HepG2 (cell line): ENCODE measurements around the gene CCBE1. TPM values are rescaled to one million over a fixed set of nuclear protein-coding genes. Genes with fewer than 3 reads are reported as not detected.

Experiments
- ATAC-seq: fragments of 200-7000 bp; cut with Tn5 transposase; 3 replicates; pipeline ENCODE4 v1.9.1; 2020; ENCODE audit warnings: mild to moderate bottlenecking, moderate library complexity
- BruUV-seq: library from RNA; stranded (reverse); fragments of 400-500 nt; replicated peaks from 2 replicates; lab custom pipeline; 2021; lab: Mats Ljungman, UMichigan
- CTCF ChIA-PET: fragments of 300-600 bp; formaldehyde crosslinking; extraction: SDS; loops from one replicate; lab custom pipeline; 2021; ENCODE audit warnings: low total read pairs, inconsistent platforms, low intra/inter-chr PET ratio; lab: Yijun Ruan, JAX
- POLR2A ChIA-PET: fragments of 350-600 bp; sonication (Branson Sonifier 250); formaldehyde crosslinking; loops from one replicate; lab custom pipeline; 2020; ENCODE audit warnings: antibody characterized with exemption, inconsistent platforms; lab: Yijun Ruan, JAX
- DNase-seq: peaks from one replicate; pipeline ENCODE4 v3.0.0-alpha.2; 2015; ENCODE audit warnings: low spot score
- FAIRE-seq: peaks from 3 replicates; lab custom pipeline; 2011; peaks lifted over from hg19 to GRCh38; lab: Jason Lieb, UNC
- H2AFZ ChIP-seq: one replicate; pipeline ENCODE4 v1.6.1; 2011; ENCODE audit warnings: low read length, inconsistent platforms
- H3K27ac ChIP-seq: fragments of 300-600 bp; 3 replicates; pipeline ENCODE4 v1.8.0; 2011; ENCODE audit warnings: mixed run types, mild to moderate bottlenecking, mixed read lengths, low read length, inconsistent platforms; ENCODE audit not compliant: insufficient read depth; ENCODE audit errors: extremely low read length
- H3K27me3 ChIP-seq, 2 experiments: fragments of 200-600 bp in 1 of 2; 2 replicates in 1 of 2; 3 replicates in 1 of 2; pipeline versions ENCODE4 v1.6.0 to v1.8.0; 2011; ENCODE audit warnings: low read length in 2 of 2, mild to moderate bottlenecking in 2 of 2, moderate library complexity in 2 of 2, inconsistent platforms in 1 of 2; ENCODE audit not compliant: insufficient read depth in 2 of 2, control insufficient read depth in 1 of 2
- H3K36me3 ChIP-seq, 2 experiments: fragments of 200-600 bp in 1 of 2; replicated peaks in 1 of 2; 2 replicates in 1 of 2; 3 replicates in 1 of 2; pipeline versions ENCODE4 v1.5.1 to v1.8.0; 2011; ENCODE audit warnings: low read length in 2 of 2, inconsistent platforms in 1 of 2; ENCODE audit not compliant: insufficient read depth in 2 of 2, control insufficient read depth in 1 of 2
- H3K4me1 ChIP-seq: 2 replicates; pipeline ENCODE4 v1.5.1; 2012; ENCODE audit warnings: low read length, inconsistent platforms; ENCODE audit not compliant: insufficient read depth
- H3K4me2 ChIP-seq: 2 replicates; pipeline ENCODE4 v1.6.0; 2011; ENCODE audit warnings: low read depth, low read length, inconsistent platforms
- H3K4me3 ChIP-seq, 3 experiments: fragments of 200-600 bp in 1 of 3; sonication (generic), shearing (Covaris generic) in 1 of 3; replicated peaks in 1 of 3; 2 replicates each; pipeline ENCODE4 v1.5.1; 2011 to 2016; ENCODE audit warnings: low read length in 3 of 3, inconsistent platforms in 2 of 3, low read depth in 2 of 3, mild to moderate bottlenecking in 2 of 3, control low read depth in 1 of 3, mixed read lengths in 1 of 3; ENCODE audit not compliant: insufficient read depth in 1 of 3
- H3K79me2 ChIP-seq: one replicate; pipeline ENCODE4 v1.6.1; 2011; ENCODE audit warnings: low read length, inconsistent platforms; ENCODE audit not compliant: insufficient read depth
- H3K9ac ChIP-seq: 2 replicates; pipeline ENCODE4 v1.6.0; 2011; ENCODE audit warnings: mild to moderate bottlenecking, low read depth, low read length, inconsistent platforms; ENCODE audit not compliant: insufficient read depth
- H3K9me3 ChIP-seq: 2 replicates; pipeline ENCODE4 v1.5.1; 2012; ENCODE audit warnings: mild to moderate bottlenecking, low read length
- H4K20me1 ChIP-seq: 2 replicates; pipeline ENCODE4 v1.6.0; 2011; ENCODE audit warnings: inconsistent platforms, mild to moderate bottlenecking, low read length, moderate library complexity; ENCODE audit not compliant: insufficient read depth
- AGO1 ChIP-seq: fragments of 200-400 bp; formaldehyde crosslinking; IDR thresholded peaks from 2 replicates; pipeline ENCODE4 v1.6.1; 2017; ENCODE audit warnings: mild to moderate bottlenecking, low read depth, low read length, moderate library complexity; ENCODE audit not compliant: poor library complexity, severe bottlenecking
- GPN1 ChIP-seq: sonication (generic); formaldehyde crosslinking; IDR thresholded peaks from 2 replicates; pipeline ENCODE4 v1.5.1; 2020; ENCODE audit warnings: missing genetic modification reagents, borderline replicate concordance
- MAFK ChIP-seq, 2 experiments: IDR thresholded peaks in 1 of 2; conservative IDR thresholded peaks in 1 of 2; 2 replicates each; pipeline ENCODE4 v1.6.1; 2011; ENCODE audit warnings: improper control_type of control experiment in 2 of 2, low read length in 2 of 2
- NR2C2 ChIP-seq: sonication (generic); formaldehyde crosslinking; IDR thresholded peaks from 2 replicates; pipeline ENCODE4 v1.4.0; 2020; ENCODE audit warnings: missing genetic modification reagents, mild to moderate bottlenecking, moderate library complexity, borderline replicate concordance
- RXRA ChIP-seq: sonication (generic); formaldehyde crosslinking; IDR thresholded peaks from 2 replicates; pipeline ENCODE4 v1.5.1; 2020; ENCODE audit warnings: missing genetic modification reagents
- SAFB2 ChIP-seq: sonication (generic); formaldehyde crosslinking; IDR thresholded peaks from 2 replicates; pipeline ENCODE4 v1.5.1; 2020; ENCODE audit warnings: missing genetic modification reagents, low read depth, mild to moderate bottlenecking, borderline replicate concordance
- XRCC5 ChIP-seq: fragments of 200-400 bp; formaldehyde crosslinking; optimal IDR thresholded peaks from 2 replicates; pipeline ENCODE3; 2017; ENCODE audit warnings: mild to moderate bottlenecking, low read length
- ZHX1 ChIP-seq: sonication (generic); formaldehyde crosslinking; IDR thresholded peaks from 2 replicates; pipeline ENCODE4 v1.8.1; 2022; ENCODE audit warnings: low read depth, mild to moderate bottlenecking, missing genetic modification reagents
- ZNF253 ChIP-seq: sonication (generic); formaldehyde crosslinking; IDR thresholded peaks from 2 replicates; pipeline ENCODE4 v1.8.0; 2022; ENCODE audit warnings: mild to moderate bottlenecking, missing genetic modification reagents, borderline replicate concordance
- ZNF614 ChIP-seq: IDR thresholded peaks from 2 replicates; pipeline ENCODE4 v1.6.1; 2018; ENCODE audit warnings: missing biosample characterization, missing genetic modification reagents, inconsistent platforms, borderline replicate concordance
- WGBS: methylation state at CpG from one replicate; pipeline ENCODE4 v1.1.6; 2017; ENCODE audit warnings: low lambda C conversion rate; 5-methylcytosine and 5-hydroxymethylcytosine counted together
- in situ Hi-C: cut with HindIII; loops from 2 replicates; pipeline ENCODE4 v1.10.0; 2017; ENCODE audit warnings: low pct_unique_long_range_greater_than_20kb; ENCODE audit not compliant: extremely low pct_ligation_motif_present
- intact Hi-C: fragments of 100-400 bp; cut with micrococcal nuclease; formaldehyde crosslinking; loops from one replicate; pipeline ENCODE4 v1.10.0; 2022; ENCODE audit not compliant: unreplicated experiment
- polyA plus RNA-seq, 8 experiments: library from polyadenylated mRNA; depleted of rRNA in 3 of 8; stranded (reverse) in 7 of 8; unstranded in 1 of 8; fragments of >200 nt; fragmentation: Illumina TruSeq in 4 of 8; extraction: Trizol in 4 of 8; gene quantifications; 2 replicates each; pipeline versions ENCODE4 v1.2.1 to v1.2.3, GENCODE V29; 2011 to 2016; ENCODE audit warnings: low read depth in 4 of 8, missing spikeins in 1 of 8, mixed read lengths in 1 of 8; ENCODE audit not compliant: insufficient read depth in 1 of 8
- total RNA-seq, 5 experiments: library from RNA; depleted of rRNA; stranded (reverse); fragments of >200 nt; fragmentation: Illumina TruSeq; extraction: Trizol; gene quantifications; 2 replicates each; pipeline ENCODE4 v1.2.3, GENCODE V29; 2016; ENCODE audit warnings: low read depth in 1 of 5
- TF ChIP-seq, protein P1 (sequence below): sonication (generic); formaldehyde crosslinking; IDR thresholded peaks from 2 replicates; pipeline ENCODE4 v1.8.0; 2022; ENCODE audit warnings: mild to moderate bottlenecking, missing genetic modification reagents; ENCODE audit not compliant: insufficient replicate concordance
- TF ChIP-seq, protein P2 (sequence below): sonication (generic); formaldehyde crosslinking; IDR thresholded peaks from 2 replicates; pipeline ENCODE4 v1.8.0; 2022; ENCODE audit warnings: missing genetic modification reagents, mild to moderate bottlenecking, inconsistent platforms, borderline replicate concordance

Gene CCBE1
- total and polyA plus RNA-seq, 2 of the 13 experiments (the other 11 are each of a cell fraction or from before 2014, with no cell fraction given): not detected

DNA sequence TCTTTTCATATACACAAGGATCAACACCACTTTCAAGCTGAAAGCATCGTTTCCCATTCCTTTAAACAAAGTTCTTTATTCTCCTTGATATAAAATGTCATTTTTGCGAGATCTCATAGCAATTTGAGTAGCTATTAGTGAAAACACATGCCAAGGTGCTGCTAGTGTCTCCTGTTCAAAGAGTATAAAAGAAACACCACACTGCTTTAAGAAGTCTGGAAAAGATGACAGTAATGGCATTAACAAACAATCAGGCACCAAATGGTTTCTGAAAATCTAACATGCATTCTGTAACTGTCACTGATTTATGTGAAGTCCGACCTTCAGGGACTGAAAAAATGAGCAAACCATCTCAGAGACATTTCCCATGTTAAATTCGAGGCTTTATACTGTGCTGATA is 2.4 kb downstream of the CCBE1 start:
- Histone ChIP-seq H3K36me3 (no peaks in the 10 kb centered on the region), H3K4me3 (no peak overlapping the region), H3K4me1 (no peaks in the 10 kb centered on the region), H3K79me2 (no peaks in the 10 kb centered on the region), H3K9me3 (no peaks in the 10 kb centered on the region), H2AFZ (no peak overlapping the region), H4K20me1 (no peaks in the 10 kb centered on the region), H3K9ac (no peak overlapping the region), H3K4me2 (no peak overlapping the region), H3K27ac (no peak overlapping the region), H3K27me3 (peaks cover 2 to 29% of the 10 kb centered on the region in 2 experiments)
- DNase-seq (no peak), ATAC-seq (no peak), FAIRE-seq (no peak)
- no TSS peak for BruUV-seq
- intact Hi-C loops: no loop called here
- POLR2A ChIA-PET: no interaction called here
- in situ Hi-C loops: no loop called here
- CTCF ChIA-PET: no interaction called here
- no peak for TF ChIP-seq RXRA (CRISPR knock-in tag)
- no peak for TF ChIP-seq SAFB2 (CRISPR knock-in tag)
- no peak for TF ChIP-seq ZNF614 (CRISPR knock-in tag)
- TF ChIP-seq XRCC5: no peak
- TF ChIP-seq NR2C2 (CRISPR knock-in tag): no peak
- TF ChIP-seq GPN1 (CRISPR knock-in tag): no peak
- no peak for TF ChIP-seq MAFK (conservative IDR thresholded peaks at IDR 0.05 in 1 of 2, IDR thresholded peaks at IDR 0.05 in 1 of 2; ENCODE audit: low read length in 2 of 2)
- TF ChIP-seq AGO1: no peak
- no peak for TF ChIP-seq ZNF253
- TF ChIP-seq ZHX1 (CRISPR knock-in tag): no peak
- TF ChIP-seq, protein P1, sequence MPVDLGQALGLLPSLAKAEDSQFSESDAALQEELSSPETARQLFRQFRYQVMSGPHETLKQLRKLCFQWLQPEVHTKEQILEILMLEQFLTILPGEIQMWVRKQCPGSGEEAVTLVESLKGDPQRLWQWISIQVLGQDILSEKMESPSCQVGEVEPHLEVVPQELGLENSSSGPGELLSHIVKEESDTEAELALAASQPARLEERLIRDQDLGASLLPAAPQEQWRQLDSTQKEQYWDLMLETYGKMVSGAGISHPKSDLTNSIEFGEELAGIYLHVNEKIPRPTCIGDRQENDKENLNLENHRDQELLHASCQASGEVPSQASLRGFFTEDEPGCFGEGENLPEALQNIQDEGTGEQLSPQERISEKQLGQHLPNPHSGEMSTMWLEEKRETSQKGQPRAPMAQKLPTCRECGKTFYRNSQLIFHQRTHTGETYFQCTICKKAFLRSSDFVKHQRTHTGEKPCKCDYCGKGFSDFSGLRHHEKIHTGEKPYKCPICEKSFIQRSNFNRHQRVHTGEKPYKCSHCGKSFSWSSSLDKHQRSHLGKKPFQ (CRISPR knock-in tag): no peak
- TF ChIP-seq, protein P2, sequence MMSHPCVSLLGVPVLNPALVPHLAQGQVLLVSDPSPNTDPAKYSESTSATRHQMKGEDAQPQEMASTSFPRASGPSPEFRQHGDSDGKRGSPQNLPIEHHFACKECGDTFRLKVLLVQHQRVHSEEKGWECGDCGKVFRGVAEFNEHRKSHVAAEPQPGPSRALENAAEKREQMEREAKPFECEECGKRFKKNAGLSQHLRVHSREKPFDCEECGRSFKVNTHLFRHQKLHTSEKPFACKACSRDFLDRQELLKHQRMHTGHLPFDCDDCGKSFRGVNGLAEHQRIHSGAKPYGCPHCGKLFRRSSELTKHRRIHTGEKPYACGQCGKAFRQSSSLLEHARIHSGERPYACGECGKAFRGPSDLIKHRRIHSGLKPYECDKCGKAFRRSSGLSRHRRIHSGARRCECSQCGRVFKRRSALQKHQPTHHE (CRISPR knock-in tag): no peak
- 2% methylated on average over 4 of the region's 4 CpGs for WGBS
